C4-2B (cell line): ENCODE results near the gene RNF152.

Source experiments
- ZFX ChIP-seq: fragments of 450-650 bp; IDR thresholded peaks from 2 replicates; pipeline ENCODE4 v1.6.1; 2017
- TF ChIP-seq, protein P1 (sequence below): fragments of 450-650 bp; conservative IDR thresholded peaks from 2 replicates; pipeline ENCODE4 v1.5.1; 2017; ENCODE audit warnings: mild to moderate bottlenecking

DNA sequence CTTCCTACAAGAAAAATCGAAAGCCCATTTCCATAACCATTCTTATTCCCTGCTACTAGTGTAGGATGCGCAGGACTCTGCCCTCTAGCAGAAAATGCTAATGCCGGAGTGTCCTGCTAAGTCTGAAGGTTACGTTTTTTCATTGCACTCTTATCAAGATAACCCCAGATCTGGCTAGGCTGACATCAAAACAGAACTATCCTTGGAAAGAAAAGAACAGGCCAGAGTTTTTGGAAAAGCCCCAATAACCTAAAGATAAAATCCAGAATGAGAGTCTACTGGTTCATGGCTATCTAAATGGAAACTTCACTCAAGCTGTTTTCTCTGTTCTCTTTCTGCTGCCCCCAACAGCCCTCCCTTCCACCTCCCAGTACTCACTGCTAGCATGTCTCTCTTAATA, 913 bp downstream of the RNF152 start:
- TF ChIP-seq, protein P1, sequence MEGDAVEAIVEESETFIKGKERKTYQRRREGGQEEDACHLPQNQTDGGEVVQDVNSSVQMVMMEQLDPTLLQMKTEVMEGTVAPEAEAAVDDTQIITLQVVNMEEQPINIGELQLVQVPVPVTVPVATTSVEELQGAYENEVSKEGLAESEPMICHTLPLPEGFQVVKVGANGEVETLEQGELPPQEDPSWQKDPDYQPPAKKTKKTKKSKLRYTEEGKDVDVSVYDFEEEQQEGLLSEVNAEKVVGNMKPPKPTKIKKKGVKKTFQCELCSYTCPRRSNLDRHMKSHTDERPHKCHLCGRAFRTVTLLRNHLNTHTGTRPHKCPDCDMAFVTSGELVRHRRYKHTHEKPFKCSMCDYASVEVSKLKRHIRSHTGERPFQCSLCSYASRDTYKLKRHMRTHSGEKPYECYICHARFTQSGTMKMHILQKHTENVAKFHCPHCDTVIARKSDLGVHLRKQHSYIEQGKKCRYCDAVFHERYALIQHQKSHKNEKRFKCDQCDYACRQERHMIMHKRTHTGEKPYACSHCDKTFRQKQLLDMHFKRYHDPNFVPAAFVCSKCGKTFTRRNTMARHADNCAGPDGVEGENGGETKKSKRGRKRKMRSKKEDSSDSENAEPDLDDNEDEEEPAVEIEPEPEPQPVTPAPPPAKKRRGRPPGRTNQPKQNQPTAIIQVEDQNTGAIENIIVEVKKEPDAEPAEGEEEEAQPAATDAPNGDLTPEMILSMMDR = no peak
- TF ChIP-seq ZFX = no peak
